GM12878 (cell line): ENCODE data around the gene AMDHD2. TPM values are rescaled to one million over a fixed set of nuclear protein-coding genes. Genes with fewer than 3 reads are reported as not detected.

Experiments used
- BHLHE40 ChIP-seq, 2 experiments: fragments of 450-650 bp in 1 of 2; IDR thresholded peaks; 2 replicates each; pipeline ENCODE4 v1.6.1; 2011 to 2017; ENCODE audit warnings: low read depth in 2 of 2, borderline replicate concordance in 1 of 2, improper control_type of control experiment in 1 of 2, low read length in 1 of 2, mild to moderate bottlenecking in 1 of 2
- CBX5 ChIP-seq: sonication (generic); IDR thresholded peaks from 2 replicates; pipeline ENCODE4 v1.6.1; 2016; ENCODE audit warnings: low read depth, moderate library complexity, mild to moderate bottlenecking, inconsistent platforms
- CREM ChIP-seq: IDR thresholded peaks from 2 replicates; pipeline ENCODE4 v1.6.1; 2014; ENCODE audit warnings: antibody characterized with exemption, low read depth
- FOXM1 ChIP-seq: IDR thresholded peaks from 2 replicates; pipeline ENCODE4 v1.6.1; 2012; ENCODE audit warnings: low read depth, mild to moderate bottlenecking, inconsistent platforms, low read length, moderate library complexity
- GATAD2B ChIP-seq: fragments of 450-650 bp; conservative IDR thresholded peaks from 2 replicates; pipeline ENCODE4 v1.6.1; 2017; ENCODE audit warnings: low read depth, mild to moderate bottlenecking, moderate library complexity
- IKZF1 ChIP-seq: fragments of 450-650 bp; conservative IDR thresholded peaks from 2 replicates; pipeline ENCODE4 v1.6.1; 2017; ENCODE audit warnings: antibody characterized with exemption, mild to moderate bottlenecking
- KLF5 ChIP-seq: fragments of 450-650 bp; IDR thresholded peaks from 2 replicates; pipeline ENCODE4 v1.6.1; 2014; ENCODE audit warnings: mild to moderate bottlenecking; ENCODE audit not compliant: partially characterized antibody
- PAX8 ChIP-seq: fragments of 450-650 bp; IDR thresholded peaks from 2 replicates; pipeline ENCODE4 v1.6.1; 2017; ENCODE audit warnings: mild to moderate bottlenecking, moderate library complexity
- POLR2A ChIP-seq: IDR thresholded peaks from 2 replicates; pipeline ENCODE4 v1.6.1; 2011; ENCODE audit warnings: low read depth, mild to moderate bottlenecking, low read length
- POLR2AphosphoS5 ChIP-seq: IDR thresholded peaks from 2 replicates; pipeline ENCODE4 v1.6.1; 2011; ENCODE audit warnings: mild to moderate bottlenecking, low read length, inconsistent platforms
- RAD51 ChIP-seq: fragments of 450-650 bp; IDR thresholded peaks from 2 replicates; pipeline ENCODE4 v1.6.1; 2016; ENCODE audit warnings: moderate library complexity, mild to moderate bottlenecking, inconsistent platforms
- RB1 ChIP-seq: fragments of 450-650 bp; formaldehyde crosslinking; IDR thresholded peaks from 2 replicates; pipeline ENCODE4 v1.6.1; 2017; ENCODE audit warnings: mild to moderate bottlenecking, borderline replicate concordance
- TAF1 ChIP-seq: IDR thresholded peaks from 2 replicates; pipeline ENCODE4 v1.6.1; 2011; ENCODE audit warnings: mild to moderate bottlenecking, low read depth, low read length, borderline replicate concordance
- YY1 ChIP-seq: IDR thresholded peaks from 2 replicates; pipeline ENCODE4 v1.6.1; 2011; ENCODE audit warnings: low read depth, mild to moderate bottlenecking, low read length
- ZNF24 ChIP-seq: fragments of 450-650 bp; IDR thresholded peaks from 2 replicates; pipeline ENCODE4 v1.6.1; 2017; ENCODE audit warnings: antibody characterized with exemption, mild to moderate bottlenecking
- polyA plus RNA-seq, 11 experiments: library from polyadenylated mRNA; depleted of rRNA in 4 of 11; unstranded in 6 of 11; stranded (reverse) in 5 of 11; fragments of >200 nt; fragmentation: Nextera tagmentation in 4 of 11; fragmentation: Illumina TruSeq in 1 of 11; extraction: Ambion mirVana in 4 of 11; extraction: Trizol in 1 of 11; gene quantifications; 1 replicate in 1 of 11; 2 replicates in 10 of 11; pipeline versions ENCODE4 v1.2.1 to v1.2.3, GENCODE V29; 2011 to 2016; ENCODE audit warnings: inconsistent platforms in 2 of 11, missing spikeins in 2 of 11, low read depth in 1 of 11
- total RNA-seq, 4 experiments: library from RNA; depleted of rRNA in 3 of 4; stranded (reverse); fragments of >200 nt in 3 of 4; fragmentation: Illumina TruSeq in 1 of 4; extraction: Trizol in 1 of 4; gene quantifications; 2 replicates each; pipeline versions ENCODE4 v1.2.1 to v1.2.3, GENCODE V29; 2013 to 2021
- TF ChIP-seq, protein P1 (sequence below): fragments of 450-650 bp; formaldehyde crosslinking; IDR thresholded peaks from 2 replicates; pipeline ENCODE4 v1.5.0; 2022; ENCODE audit warnings: mild to moderate bottlenecking, missing genetic modification characterization
- TF ChIP-seq, protein P2 (sequence below): fragments of 450-650 bp; IDR thresholded peaks from 2 replicates; pipeline ENCODE4 v1.6.1; 2017; ENCODE audit warnings: mild to moderate bottlenecking
- TF ChIP-seq, protein P3 (sequence below), 3 experiments: IDR thresholded peaks in 2 of 3; conservative IDR thresholded peaks in 1 of 3; 2 replicates each; pipeline ENCODE4 v1.5.1; 2011; ENCODE audit warnings: low read depth in 3 of 3, low read length in 3 of 3, mild to moderate bottlenecking in 3 of 3, control low read depth in 2 of 3, moderate library complexity in 2 of 3, inconsistent platforms in 1 of 3, mixed read lengths in 1 of 3; ENCODE audit not compliant: control insufficient read depth in 2 of 3, insufficient read depth in 1 of 3; ENCODE audit errors: extremely low read depth in 1 of 3
- TF ChIP-seq, protein P4 (sequence below): fragments of 450-650 bp; IDR thresholded peaks from 2 replicates; pipeline ENCODE4 v1.6.1; 2016; ENCODE audit warnings: mild to moderate bottlenecking, moderate library complexity, borderline replicate concordance

AMDHD2 gene
- total and polyA plus RNA-seq, 10 of the 15 experiments (the other 5 are each of a cell fraction or from before 2014, with no cell fraction given) = 0.60 to 41.8 (median 24.3) TPM; not detected in 1

DNA sequence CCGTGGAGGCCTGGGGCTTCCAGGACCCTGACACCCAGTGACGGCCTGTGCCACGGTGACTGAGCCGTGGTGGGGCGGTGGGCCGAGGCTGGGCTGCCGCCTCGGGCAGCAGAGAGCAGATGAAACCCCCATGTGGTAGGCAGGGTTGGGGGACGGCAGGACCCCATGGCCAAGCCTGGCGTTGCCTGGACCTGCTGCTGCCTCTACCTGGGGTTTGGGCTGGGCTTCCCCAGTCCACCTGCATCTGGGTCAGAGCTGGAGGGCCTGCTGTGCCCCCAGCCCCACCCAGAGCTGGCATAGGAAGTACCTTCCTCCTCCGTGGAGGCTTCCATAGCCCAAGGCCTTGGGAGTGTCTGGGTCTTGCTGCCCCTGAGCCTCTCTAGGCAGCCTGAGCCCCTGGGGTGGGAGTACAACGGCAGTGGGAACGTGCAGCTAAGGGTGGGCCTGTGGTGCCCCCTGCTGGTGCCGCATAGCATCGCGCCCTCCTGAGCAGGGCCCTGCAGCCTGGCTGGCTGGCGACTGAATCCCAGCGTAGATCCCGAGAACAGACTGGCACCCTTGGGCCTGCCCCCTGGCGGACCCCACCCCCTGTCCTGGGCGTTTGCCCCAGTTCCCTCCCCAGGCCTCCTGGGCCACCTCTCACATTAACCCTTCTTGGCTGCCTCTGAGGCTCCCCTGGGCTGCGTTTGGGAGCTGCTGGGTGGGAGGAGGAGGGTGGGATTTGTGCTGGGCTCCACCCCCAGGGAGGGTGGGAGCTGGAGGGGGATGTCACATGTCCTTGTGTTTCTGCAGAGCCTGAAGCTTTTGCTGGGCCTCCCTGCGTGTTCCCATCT is 19.0 kb upstream of the AMDHD2 start (continued):
- TF ChIP-seq, protein P1, sequence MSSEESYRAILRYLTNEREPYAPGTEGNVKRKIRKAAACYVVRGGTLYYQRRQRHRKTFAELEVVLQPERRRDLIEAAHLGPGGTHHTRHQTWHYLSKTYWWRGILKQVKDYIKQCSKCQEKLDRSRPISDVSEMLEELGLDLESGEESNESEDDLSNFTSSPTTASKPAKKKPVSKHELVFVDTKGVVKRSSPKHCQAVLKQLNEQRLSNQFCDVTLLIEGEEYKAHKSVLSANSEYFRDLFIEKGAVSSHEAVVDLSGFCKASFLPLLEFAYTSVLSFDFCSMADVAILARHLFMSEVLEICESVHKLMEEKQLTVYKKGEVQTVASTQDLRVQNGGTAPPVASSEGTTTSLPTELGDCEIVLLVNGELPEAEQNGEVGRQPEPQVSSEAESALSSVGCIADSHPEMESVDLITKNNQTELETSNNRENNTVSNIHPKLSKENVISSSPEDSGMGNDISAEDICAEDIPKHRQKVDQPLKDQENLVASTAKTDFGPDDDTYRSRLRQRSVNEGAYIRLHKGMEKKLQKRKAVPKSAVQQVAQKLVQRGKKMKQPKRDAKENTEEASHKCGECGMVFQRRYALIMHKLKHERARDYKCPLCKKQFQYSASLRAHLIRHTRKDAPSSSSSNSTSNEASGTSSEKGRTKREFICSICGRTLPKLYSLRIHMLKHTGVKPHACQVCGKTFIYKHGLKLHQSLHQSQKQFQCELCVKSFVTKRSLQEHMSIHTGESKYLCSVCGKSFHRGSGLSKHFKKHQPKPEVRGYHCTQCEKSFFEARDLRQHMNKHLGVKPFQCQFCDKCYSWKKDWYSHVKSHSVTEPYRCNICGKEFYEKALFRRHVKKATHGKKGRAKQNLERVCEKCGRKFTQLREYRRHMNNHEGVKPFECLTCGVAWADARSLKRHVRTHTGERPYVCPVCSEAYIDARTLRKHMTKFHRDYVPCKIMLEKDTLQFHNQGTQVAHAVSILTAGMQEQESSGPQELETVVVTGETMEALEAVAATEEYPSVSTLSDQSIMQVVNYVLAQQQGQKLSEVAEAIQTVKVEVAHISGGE (CRISPR knock-in tag) = no peak
- no peak for TF ChIP-seq POLR2AphosphoS5
- TF ChIP-seq IKZF1 = peak; percentile 26
- TF ChIP-seq PAX8 = no peak
- TF ChIP-seq, protein P2, sequence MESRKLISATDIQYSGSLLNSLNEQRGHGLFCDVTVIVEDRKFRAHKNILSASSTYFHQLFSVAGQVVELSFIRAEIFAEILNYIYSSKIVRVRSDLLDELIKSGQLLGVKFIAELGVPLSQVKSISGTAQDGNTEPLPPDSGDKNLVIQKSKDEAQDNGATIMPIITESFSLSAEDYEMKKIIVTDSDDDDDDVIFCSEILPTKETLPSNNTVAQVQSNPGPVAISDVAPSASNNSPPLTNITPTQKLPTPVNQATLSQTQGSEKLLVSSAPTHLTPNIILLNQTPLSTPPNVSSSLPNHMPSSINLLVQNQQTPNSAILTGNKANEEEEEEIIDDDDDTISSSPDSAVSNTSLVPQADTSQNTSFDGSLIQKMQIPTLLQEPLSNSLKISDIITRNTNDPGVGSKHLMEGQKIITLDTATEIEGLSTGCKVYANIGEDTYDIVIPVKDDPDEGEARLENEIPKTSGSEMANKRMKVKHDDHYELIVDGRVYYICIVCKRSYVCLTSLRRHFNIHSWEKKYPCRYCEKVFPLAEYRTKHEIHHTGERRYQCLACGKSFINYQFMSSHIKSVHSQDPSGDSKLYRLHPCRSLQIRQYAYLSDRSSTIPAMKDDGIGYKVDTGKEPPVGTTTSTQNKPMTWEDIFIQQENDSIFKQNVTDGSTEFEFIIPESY = no peak
- no peak; the same call in 1 of the 2 replicates for TF ChIP-seq GATAD2B
- no peak for TF ChIP-seq RAD51
- TF ChIP-seq POLR2A = no peak
- no peak for TF ChIP-seq ZNF24
- TF ChIP-seq BHLHE40 (IDR thresholded peaks at IDR 0.05; ENCODE audit: borderline replicate concordance in 1 of 2, low read depth in 2 of 2, low read length in 1 of 2) = peak; percentile 64 to 67; a peak in 3 of 4 replicates
- TF ChIP-seq FOXM1 = no peak
- TF ChIP-seq CBX5 = no peak
- TF ChIP-seq, protein P3, sequence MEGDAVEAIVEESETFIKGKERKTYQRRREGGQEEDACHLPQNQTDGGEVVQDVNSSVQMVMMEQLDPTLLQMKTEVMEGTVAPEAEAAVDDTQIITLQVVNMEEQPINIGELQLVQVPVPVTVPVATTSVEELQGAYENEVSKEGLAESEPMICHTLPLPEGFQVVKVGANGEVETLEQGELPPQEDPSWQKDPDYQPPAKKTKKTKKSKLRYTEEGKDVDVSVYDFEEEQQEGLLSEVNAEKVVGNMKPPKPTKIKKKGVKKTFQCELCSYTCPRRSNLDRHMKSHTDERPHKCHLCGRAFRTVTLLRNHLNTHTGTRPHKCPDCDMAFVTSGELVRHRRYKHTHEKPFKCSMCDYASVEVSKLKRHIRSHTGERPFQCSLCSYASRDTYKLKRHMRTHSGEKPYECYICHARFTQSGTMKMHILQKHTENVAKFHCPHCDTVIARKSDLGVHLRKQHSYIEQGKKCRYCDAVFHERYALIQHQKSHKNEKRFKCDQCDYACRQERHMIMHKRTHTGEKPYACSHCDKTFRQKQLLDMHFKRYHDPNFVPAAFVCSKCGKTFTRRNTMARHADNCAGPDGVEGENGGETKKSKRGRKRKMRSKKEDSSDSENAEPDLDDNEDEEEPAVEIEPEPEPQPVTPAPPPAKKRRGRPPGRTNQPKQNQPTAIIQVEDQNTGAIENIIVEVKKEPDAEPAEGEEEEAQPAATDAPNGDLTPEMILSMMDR (IDR thresholded peaks at IDR 0.05 in 2 of 3, conservative IDR thresholded peaks at IDR 0.05 in 1 of 3; ENCODE audit: control insufficient read depth in 2 of 3, extremely low read depth in 1 of 3, insufficient read depth in 1 of 3, low read depth in 3 of 3, low read length in 3 of 3) = peak; percentile 95 to 99 (median 99); a peak in 5 of 6 replicates
- TF ChIP-seq KLF5 = no peak
- no peak for TF ChIP-seq CREM
- peak; percentile 69; the same call in 1 of the 2 replicates for TF ChIP-seq RB1
- TF ChIP-seq TAF1 = no peak
- TF ChIP-seq, protein P4, sequence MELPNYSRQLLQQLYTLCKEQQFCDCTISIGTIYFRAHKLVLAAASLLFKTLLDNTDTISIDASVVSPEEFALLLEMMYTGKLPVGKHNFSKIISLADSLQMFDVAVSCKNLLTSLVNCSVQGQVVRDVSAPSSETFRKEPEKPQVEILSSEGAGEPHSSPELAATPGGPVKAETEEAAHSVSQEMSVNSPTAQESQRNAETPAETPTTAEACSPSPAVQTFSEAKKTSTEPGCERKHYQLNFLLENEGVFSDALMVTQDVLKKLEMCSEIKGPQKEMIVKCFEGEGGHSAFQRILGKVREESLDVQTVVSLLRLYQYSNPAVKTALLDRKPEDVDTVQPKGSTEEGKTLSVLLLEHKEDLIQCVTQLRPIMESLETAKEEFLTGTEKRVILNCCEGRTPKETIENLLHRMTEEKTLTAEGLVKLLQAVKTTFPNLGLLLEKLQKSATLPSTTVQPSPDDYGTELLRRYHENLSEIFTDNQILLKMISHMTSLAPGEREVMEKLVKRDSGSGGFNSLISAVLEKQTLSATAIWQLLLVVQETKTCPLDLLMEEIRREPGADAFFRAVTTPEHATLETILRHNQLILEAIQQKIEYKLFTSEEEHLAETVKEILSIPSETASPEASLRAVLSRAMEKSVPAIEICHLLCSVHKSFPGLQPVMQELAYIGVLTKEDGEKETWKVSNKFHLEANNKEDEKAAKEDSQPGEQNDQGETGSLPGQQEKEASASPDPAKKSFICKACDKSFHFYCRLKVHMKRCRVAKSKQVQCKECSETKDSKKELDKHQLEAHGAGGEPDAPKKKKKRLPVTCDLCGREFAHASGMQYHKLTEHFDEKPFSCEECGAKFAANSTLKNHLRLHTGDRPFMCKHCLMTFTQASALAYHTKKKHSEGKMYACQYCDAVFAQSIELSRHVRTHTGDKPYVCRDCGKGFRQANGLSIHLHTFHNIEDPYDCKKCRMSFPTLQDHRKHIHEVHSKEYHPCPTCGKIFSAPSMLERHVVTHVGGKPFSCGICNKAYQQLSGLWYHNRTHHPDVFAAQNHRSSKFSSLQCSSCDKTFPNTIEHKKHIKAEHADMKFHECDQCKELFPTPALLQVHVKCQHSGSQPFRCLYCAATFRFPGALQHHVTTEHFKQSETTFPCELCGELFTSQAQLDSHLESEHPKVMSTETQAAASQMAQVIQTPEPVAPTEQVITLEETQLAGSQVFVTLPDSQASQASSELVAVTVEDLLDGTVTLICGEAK = no peak
- TF ChIP-seq YY1 = peak; percentile 57; the same call in 1 of the 2 replicates
